ENCODE results near the gene IGFBP6. TPM values are rescaled to one million over a fixed set of nuclear protein-coding genes. Genes with fewer than 3 reads are reported as not detected.

IGFBP6 gene
- total RNA-seq, 1 donor from 2014 or later, result 112 TPM

DNA sequence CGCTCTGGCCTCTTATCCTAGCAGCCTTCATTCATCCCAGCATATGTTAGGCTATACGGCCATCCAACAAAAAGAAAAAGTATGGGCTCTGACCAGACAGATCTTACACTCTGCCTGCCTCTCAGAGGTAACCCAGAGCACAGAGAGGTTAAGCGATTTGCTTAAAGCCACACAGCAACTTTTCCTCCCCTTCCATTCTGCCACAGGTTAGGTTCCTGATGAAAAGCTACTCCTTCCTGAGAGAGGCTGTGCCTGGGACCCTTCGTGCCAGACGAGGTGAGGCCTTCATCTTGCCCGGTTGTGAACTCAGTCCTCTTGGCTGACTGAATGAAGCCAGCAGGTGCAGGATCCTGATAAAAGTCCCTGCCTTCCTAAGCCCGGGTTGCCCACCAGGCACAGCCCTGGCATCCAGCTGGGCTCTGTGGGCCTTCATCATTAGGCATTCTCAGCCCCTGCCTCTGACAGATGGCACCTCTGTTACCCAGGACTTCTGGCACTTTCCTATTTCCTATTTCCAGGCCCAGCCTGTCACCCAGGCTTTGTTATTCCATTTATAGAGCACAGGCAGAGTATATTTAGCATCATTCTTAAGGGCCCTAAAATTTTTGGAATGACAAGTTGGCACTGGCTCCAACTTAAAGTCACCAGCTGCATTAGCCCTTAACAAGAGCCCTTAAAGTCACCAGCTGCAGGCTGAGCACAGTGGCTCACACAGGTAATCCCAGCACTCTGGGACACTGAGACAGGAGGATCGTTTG, 18.6 kb downstream of the IGFBP6 start:
- DNase-seq (ENCODE audit: low spot score), result no peak

DNA sequence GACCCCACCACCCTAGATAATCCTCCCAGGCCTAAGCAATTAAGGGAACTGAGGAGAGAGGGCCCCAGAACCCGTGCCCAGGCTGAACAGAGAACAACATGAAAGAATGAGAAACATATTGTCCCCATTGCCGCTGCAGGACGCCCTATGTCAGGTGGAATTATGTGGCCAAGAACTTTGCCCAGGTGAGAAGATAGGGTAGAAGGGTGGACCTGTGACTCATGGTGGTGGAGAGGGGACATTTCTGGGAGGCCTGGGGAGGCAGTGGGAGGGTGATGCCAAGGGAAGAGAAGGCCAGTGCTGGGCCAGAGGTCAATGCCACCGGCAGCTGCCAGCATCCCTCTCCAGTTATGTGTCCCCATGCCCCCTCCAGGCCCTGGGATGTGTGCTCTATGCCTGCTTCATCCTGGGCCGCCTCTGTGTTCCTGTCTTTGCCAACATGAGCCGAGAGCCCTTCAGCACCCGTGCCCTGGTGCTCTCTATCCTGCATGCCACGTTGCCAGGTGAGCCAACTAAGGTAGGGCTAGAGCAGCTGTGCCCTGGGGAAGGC, 21.4 kb downstream of the IGFBP6 start:
- no peak for DNase-seq (ENCODE audit: low spot score)

DNA sequence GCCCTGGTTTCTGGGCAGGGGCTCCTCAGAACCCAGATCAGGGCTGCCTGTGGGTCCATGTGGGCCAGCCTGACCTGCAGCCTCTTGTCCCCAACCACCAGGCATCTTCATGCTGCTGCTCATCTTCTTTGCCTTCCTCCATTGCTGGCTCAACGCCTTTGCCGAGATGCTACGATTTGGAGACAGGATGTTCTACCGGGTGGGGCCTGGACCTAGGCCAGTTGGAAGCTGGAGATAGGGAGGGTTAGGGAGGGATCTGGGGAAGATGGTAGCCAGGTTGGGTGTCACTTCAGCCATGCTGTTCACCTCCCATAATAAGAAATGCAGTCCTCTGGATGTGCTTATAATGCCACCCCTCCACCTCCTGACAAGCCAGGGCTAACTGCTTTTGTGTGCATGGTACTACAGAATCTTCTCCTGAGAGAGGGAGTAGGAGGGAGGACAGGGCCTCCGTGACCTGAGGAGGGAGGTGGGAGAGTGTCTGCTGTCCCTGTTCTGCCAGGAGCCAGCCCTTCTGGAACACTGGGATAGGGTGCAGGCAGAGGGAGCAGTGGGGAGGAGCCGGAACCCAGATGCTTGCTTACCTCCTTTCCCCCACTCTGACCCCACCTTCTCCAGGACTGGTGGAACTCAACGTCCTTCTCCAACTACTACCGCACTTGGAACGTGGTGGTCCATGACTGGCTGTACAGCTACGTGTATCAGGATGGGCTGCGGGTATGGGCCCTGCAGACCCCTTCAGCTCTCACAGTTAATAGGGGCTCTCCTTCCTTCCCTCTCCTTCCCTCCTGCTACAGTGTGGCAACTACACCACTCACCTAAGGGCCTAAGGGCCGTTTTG, 23.4 kb downstream of the IGFBP6 start:
- DNase-seq (ENCODE audit: low spot score), result no peak

DNA sequence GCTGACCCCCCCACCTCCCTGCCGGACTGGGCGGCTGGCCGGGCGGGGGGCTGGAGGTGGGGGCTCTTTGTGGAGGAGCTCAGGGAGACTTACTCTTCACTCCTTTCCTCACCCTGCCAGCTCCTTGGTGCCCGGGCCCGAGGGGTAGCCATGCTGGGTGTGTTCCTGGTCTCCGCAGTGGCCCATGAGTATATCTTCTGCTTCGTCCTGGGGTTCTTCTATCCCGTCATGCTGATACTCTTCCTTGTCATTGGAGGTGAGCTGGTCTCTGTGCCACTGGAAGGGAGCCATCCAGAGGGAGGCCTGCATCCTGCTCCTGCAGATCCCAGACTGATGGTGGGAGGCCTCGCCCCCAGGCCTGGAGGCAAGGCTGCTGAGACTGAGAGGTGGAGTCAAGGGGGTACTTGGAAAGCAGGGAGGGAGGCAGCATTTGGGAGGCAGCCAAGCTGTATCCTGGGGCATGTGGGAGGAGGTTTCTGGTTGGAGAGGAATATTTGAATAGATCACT, 25.5 kb downstream of the IGFBP6 start:
- DNase-seq (ENCODE audit: low spot score), result peak; percentile 65

DNA sequence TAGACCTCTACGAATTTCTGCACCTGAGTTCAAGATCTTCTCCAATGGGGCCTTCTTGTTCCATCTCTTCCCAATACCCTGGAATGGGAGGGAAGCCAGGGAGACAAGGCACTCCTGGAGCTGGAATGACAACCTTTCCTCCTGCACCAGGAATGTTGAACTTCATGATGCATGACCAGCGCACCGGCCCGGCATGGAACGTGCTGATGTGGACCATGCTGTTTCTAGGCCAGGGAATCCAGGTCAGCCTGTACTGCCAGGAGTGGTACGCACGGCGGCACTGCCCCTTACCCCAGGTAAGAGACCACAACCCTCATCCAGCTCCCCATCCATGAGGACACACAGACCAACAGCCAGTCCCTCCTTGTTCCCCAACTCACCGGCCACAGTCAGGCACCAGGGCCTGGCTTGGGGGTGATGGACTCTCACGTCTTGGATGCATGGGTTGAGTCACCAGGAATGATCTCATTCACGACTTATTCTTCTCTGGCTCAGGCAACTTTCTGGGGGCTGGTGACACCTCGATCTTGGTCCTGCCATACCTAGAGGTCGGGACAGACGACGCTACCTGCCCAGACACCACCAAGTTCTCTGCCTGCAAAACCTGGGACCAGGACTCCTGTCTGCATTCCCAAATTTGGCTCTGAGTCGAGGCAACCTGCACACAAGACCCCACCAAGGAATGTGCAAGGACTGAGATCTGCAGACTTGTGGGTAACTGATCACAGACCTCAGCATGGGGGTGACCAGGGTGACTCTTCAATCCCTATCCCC, 26.3 kb downstream of the IGFBP6 start:
- DNase-seq (ENCODE audit: low spot score), result no peak

DNA sequence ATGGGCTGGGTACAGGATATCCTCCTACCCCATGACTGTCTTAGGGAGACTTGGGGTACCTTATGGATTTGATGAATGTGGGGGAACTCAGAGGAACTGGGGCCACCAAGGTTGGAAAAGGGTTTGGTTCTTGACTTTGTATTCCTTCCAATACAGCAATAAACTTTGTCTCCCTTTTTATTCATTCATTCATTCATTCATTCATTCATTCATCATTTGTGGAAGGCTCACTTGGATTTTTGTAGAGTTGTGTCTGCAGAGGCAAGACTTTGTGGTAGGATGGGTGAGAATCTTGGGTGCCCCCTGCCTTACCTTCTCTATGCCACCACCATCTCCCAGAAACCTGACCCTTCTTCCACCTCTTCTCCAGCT, 26.9 kb downstream of the IGFBP6 start:
- DNase-seq (ENCODE audit: low spot score), result no peak

DNA sequence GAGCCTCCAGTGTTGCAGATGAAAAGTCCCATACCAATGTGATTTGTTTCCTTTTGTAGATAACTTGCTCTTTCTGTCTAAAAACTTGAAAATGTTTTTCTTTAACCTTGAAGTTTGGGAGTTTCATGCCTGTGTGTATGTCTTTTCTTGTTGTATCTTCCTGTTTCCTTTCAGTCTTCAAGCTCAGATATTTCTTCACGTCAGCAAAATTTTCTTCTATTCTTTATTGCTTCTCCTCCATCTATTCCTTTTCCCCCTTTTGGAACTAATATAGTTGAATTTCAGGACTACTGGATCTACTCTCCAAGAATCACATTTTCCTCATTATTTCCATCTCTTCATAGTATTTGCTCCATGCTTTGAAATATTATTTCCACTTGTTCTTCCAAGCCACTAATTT, 29.7 kb downstream of the IGFBP6 start:
- DNase-seq (ENCODE audit: low spot score), result no peak

DNA sequence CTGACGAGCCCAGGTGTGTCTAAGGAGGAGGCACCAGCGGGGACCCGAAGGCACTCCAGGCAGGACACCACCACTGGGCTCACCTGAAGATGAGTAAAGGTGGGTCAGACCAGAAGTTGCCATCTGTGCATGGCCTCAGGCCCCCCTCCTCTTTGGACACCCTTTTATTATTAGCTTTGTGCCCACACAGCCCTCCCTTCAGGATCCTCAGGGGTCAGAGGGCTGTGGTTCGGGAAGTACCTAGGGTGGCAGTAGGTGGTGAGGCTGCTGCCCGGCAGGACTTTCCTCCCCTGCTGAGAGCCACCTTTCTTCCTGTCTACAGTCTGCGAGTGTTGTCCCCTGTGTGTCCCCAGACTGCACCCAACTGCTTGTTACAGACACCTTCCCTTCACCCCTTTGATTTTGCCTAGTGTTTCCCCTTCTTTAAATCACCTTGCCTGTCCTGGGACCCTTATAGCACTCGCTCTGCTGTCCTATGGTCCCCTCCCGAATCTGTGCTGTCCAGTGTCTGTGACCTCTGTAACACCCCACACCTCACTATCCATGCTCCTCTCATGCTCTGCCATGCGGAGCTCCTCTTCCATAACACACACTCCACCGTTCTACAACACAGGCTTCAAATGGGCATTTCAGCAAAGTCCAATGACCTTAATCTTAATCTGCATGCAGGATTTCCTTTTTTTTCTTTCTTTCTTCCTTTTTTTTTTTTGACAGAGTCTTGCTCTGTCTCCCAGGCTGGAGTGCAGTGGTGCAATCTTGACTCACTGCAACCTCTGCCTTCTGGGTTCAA, 31.5 kb downstream of the IGFBP6 start:
- no peak for DNase-seq (ENCODE audit: low spot score)

DNA sequence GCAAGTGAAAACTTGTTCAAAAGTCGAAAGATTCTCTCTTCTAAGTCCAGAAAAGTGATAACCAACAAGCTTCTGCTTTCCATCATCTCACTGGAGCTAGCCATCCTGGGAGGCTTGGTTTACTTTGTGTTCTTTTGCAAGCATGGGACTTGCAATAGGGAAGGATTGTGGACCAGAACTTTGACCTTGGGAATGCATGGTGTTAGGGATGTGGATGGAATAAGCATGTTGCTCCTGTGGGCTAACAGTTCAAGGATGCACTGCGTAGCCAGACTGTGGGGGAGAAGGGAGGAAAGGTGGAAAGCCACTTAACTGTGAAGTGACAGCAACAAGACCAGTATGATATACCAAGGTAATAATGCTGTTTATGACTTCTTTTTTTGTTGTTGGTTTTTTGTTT, 34.4 kb downstream of the IGFBP6 start:
- DNase-seq (ENCODE audit: low spot score), result no peak

DNA sequence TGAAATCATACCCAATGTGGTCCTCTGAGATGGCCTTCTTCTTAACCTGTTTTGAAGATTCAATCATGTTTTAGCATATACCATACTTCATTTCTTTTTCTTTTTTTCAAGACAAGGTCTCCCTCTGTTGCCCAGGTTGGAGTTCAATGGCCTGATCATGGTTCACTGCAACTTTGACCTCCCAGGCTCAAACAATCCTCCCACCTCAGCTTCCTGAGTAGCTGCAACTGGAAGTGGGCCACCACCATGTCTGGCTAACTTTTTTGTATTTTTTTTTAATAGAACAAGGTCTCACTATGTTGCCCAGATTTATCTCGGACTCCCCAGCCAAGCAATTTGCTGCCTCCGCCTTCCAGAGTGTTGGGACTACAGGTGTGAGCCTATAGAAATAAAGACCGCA, 36.3 kb downstream of the IGFBP6 start:
- no peak for DNase-seq (ENCODE audit: low spot score)

DNA sequence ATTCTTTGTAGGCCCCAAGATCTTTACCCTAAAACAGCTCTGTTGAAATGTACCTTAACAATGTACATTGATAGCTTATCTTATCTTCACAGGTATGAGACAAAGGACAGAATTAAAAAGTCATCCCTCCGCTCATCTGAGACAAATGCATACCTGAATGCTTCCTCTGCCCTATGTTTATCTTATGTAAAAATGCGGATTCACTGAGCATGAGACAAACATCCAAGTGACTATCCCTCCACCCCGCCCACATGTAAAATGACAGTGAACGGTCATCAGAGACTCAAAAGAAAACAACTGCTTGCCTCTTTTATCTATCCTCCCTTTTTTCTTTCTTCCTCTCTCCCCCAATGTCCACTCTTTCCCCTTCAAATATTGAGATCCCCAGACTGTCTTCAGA, 45.9 kb downstream of the IGFBP6 start:
- no peak for DNase-seq (ENCODE audit: low spot score)

DNA sequence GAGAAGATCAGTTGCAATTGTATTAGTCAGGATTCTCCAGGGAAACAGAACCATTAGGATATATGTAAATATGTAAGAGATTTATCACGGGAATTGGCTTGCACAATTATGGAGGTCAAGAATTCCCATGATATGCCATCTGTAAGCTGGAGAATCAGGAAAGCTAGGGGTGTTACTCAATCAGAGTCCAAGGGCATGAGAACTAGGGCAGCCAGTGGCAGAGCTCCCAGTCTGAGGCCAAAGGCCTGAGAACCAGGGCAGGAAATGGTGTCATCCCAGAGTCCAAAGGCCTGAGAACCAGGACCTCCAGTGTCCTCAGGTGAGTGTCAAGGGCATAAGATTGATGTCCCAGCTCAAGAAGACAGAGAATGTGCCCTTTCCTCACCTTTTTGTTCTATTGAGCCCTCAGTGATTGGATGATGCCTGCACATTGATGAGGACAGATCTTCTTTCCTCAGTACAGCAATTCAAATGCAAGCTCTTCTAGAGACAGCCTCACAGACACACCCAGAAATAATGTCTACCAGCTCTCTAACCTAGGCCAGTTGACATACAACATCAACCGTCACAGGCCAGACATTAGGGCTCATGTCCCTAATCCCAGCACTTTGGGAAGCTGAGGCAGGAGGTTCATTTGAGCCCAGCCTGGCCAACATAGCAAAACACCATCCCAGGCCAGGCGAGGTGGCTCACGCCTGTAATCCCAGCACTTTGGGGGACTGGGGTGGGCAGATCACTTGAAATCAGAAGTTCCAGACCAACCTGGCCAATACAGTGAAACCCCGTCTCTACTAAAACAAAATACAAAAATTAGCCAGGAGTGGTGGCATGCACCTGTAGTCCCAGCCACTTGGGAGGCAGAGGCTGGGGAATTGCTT, 48.2 kb downstream of the IGFBP6 start:
- no peak for DNase-seq (ENCODE audit: low spot score)

DNA sequence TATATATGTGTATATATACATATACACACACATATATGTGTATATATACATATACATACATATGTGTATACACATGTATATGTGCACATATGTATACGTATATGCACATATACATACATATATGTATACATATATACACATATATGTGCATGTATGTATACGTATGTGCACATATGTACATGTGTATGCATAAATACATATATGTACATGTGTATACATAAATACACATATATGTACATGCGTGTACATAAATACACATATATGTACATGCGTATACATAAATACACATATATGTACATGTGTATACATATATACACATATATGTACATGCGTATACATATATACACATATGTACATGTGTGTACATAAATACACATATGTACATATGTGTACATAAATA, 49.7 kb downstream of the IGFBP6 start:
- no peak for DNase-seq (ENCODE audit: low spot score)

DNA sequence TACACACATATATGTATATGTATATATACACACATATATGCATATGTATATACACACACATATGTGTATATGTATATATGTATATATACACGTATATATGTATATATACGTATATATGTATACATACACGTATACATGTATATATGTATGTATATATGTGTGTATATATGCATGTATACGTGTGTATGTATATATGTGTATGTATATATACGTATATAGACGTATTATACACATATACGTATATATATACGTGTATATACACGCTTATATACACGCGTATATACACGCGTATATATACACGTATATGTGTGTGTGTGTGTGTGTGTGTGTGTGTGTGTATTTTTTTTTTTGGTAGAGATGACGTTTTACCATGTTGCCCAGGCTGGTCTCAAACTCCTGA, 50.2 kb downstream of the IGFBP6 start:
- no peak for DNase-seq (ENCODE audit: low spot score)

DNA sequence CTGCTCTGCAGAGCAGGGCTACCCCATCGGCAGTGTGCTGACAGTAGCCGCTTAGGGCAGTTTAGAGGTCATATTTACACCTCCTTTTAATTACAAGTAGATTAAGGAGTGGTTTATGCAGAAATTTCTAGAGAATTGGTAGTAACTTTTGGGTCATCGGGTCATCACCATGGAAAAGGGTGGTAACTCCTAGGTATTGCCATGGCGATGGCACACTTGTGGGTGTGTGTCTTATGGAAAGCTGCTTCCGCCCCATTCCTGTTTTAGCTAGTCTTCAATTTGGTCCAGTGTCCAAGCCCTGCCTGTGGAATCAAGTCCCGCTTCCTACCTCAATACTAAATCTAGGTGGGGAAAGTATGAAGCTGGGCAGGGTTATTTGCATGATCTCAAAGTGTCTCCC, 53.6 kb downstream of the IGFBP6 start:
- DNase-seq (ENCODE audit: low spot score), result no peak

Other genes with a start within 250 kb of the IGFBP6 start
- 8.7 TPM for gene KRT78, start 248.7 kb upstream of the IGFBP6 start, total RNA-seq (ENCODE audit: insufficient read depth, low replicate concordance)
- gene KRT8, start 192.6 kb upstream of the IGFBP6 start, total RNA-seq (ENCODE audit: insufficient read depth, low replicate concordance), result 94.6 TPM
- gene KRT18, start 148.5 kb upstream of the IGFBP6 start, total RNA-seq (ENCODE audit: insufficient read depth, low replicate concordance), result 87.9 TPM
- 833 TPM for gene EIF4B, start 91.2 kb upstream of the IGFBP6 start, total RNA-seq (ENCODE audit: insufficient read depth, low replicate concordance)
- gene TNS2, start 47.6 kb upstream of the IGFBP6 start, total RNA-seq (ENCODE audit: insufficient read depth, low replicate concordance), result 39.7 TPM
- gene SPRYD3, start 18.3 kb upstream of the IGFBP6 start, total RNA-seq (ENCODE audit: insufficient read depth, low replicate concordance), result 14.2 TPM
- gene SOAT2, start 5.8 kb downstream of the IGFBP6 start, total RNA-seq (ENCODE audit: insufficient read depth, low replicate concordance), result not detected
- 14.9 TPM for gene ZNF740, start 83.1 kb downstream of the IGFBP6 start, total RNA-seq (ENCODE audit: insufficient read depth, low replicate concordance)
- gene CSAD, start 83.3 kb downstream of the IGFBP6 start, total RNA-seq (ENCODE audit: insufficient read depth, low replicate concordance), result 11.1 TPM
- not detected for gene ITGB7, start 109.6 kb downstream of the IGFBP6 start, total RNA-seq (ENCODE audit: insufficient read depth, low replicate concordance)
- 5.8 TPM for gene RARG, start 134.5 kb downstream of the IGFBP6 start, total RNA-seq (ENCODE audit: insufficient read depth, low replicate concordance)
- 8.4 TPM for gene ESPL1, start 170.6 kb downstream of the IGFBP6 start, total RNA-seq (ENCODE audit: insufficient read depth, low replicate concordance)
- gene PFDN5, start 197.9 kb downstream of the IGFBP6 start, total RNA-seq (ENCODE audit: insufficient read depth, low replicate concordance), result 454 TPM
- gene MYG1, start 202.0 kb downstream of the IGFBP6 start, total RNA-seq (ENCODE audit: insufficient read depth, low replicate concordance), result 17.8 TPM
- 38.3 TPM for gene AAAS, start 223.9 kb downstream of the IGFBP6 start, total RNA-seq (ENCODE audit: insufficient read depth, low replicate concordance)
- gene SP7, start 238.7 kb downstream of the IGFBP6 start, total RNA-seq (ENCODE audit: insufficient read depth, low replicate concordance), result 0.24 TPM

Data from umbilical cord (tissue), 2 donors.